ENCODE measurements around the gene IL3.

DNA sequence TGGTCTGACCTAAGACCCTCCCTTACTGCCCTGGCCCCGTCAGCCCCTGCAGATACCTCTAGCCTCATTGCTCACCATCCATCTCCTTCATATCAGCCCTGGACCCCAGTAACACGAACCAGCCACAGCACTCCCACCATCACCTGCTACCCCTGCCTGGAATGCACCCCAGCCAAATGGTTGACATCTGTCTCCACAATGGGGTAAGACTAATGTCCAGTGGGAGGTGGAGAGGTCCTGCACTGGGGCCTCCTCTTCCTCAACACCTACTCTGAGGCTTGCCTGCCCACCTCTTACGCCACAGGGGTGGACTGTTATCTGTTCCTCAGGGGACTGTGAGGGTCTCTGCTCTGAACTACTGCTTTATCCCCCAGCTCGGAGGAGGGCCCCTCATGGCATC lies 25.2 kb downstream of the IL3 start:
- TF ChIP-seq, protein P1, sequence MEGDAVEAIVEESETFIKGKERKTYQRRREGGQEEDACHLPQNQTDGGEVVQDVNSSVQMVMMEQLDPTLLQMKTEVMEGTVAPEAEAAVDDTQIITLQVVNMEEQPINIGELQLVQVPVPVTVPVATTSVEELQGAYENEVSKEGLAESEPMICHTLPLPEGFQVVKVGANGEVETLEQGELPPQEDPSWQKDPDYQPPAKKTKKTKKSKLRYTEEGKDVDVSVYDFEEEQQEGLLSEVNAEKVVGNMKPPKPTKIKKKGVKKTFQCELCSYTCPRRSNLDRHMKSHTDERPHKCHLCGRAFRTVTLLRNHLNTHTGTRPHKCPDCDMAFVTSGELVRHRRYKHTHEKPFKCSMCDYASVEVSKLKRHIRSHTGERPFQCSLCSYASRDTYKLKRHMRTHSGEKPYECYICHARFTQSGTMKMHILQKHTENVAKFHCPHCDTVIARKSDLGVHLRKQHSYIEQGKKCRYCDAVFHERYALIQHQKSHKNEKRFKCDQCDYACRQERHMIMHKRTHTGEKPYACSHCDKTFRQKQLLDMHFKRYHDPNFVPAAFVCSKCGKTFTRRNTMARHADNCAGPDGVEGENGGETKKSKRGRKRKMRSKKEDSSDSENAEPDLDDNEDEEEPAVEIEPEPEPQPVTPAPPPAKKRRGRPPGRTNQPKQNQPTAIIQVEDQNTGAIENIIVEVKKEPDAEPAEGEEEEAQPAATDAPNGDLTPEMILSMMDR (conservative IDR thresholded peaks at IDR 0.05; ENCODE audit: low read depth, low read length): no peak
- TF ChIP-seq EZH2 (IDR thresholded peaks at IDR 0.05; ENCODE audit: borderline replicate concordance, low read depth, low read length, poor library complexity, severe bottlenecking): no peak

Measured in A673 (cell line).